IPS-15b (cell line): ENCODE data around the gene IGDCC3.

Experiments
- H3K27me3 ChIP-seq: one replicate; pipeline ENCODE4 v1.6.1; 2013; ENCODE audit warnings: low read length; ENCODE audit not compliant: control insufficient read depth, insufficient read depth
- H3K36me3 ChIP-seq: one replicate; pipeline ENCODE4 v1.6.1; 2013; ENCODE audit warnings: low read length; ENCODE audit not compliant: control insufficient read depth, insufficient read depth
- H3K4me1 ChIP-seq: one replicate; pipeline ENCODE4 v1.6.1; 2013; ENCODE audit warnings: mild to moderate bottlenecking, low read length; ENCODE audit not compliant: control insufficient read depth, insufficient read depth
- H3K4me3 ChIP-seq: one replicate; pipeline ENCODE4 v1.5.1; 2013; ENCODE audit warnings: low read depth, low read length
- H3K9ac ChIP-seq: one replicate; pipeline ENCODE4 v1.6.1; 2013; ENCODE audit warnings: low read depth, mild to moderate bottlenecking, low read length
- H3K9me3 ChIP-seq: one replicate; pipeline ENCODE4 v1.6.1; 2013; ENCODE audit warnings: mild to moderate bottlenecking, low read length; ENCODE audit not compliant: control insufficient read depth, insufficient read depth

Gene IGDCC3

GRCh38 chr15:65326818-65327217, 51.0 kb downstream of the IGDCC3 start:
- Histone ChIP-seq H3K4me3 (no peak overlapping the region), H3K9ac (no peak overlapping the region), H3K27me3 (no peaks in the 10 kb centered on the region), H3K9me3 (no peaks in the 10 kb centered on the region), H3K36me3 (peaks cover 5% of the 10 kb centered on the region), H3K4me1 (peaks cover 3% of the 10 kb centered on the region)

- Histone ChIP-seq H3K9ac (no peak overlapping the region), H3K4me1 (peaks cover 3% of the 10 kb centered on the region), H3K27me3 (no peaks in the 10 kb centered on the region), H3K9me3 (no peaks in the 10 kb centered on the region), H3K4me3 (no peak overlapping the region), H3K36me3 (no peaks in the 10 kb centered on the region)
These were observed 51.7 kb downstream of the IGDCC3 start for GRCh38 chr15:65326117-65326526.

GRCh38 chr15:65323071-65323511, 54.7 kb downstream of the IGDCC3 start:
- Histone ChIP-seq H3K4me1 (peaks cover 3% of the 10 kb centered on the region), H3K9me3 (no peaks in the 10 kb centered on the region), H3K36me3 (no peaks in the 10 kb centered on the region), H3K9ac (no peak overlapping the region), H3K4me3 (no peak overlapping the region), H3K27me3 (no peaks in the 10 kb centered on the region)

GRCh38 chr15:65318870-65319356, 58.9 kb downstream of the IGDCC3 start:
- H3K27me3 ChIP-seq: no peaks in the 10 kb centered on the region
- H3K9me3 ChIP-seq: no peaks in the 10 kb centered on the region

GRCh38 chr15:65312400-65312916, 65.3 kb downstream of the IGDCC3 start:
- Histone ChIP-seq H3K27me3 (no peaks in the 10 kb centered on the region), H3K36me3 (no peaks in the 10 kb centered on the region), H3K9ac (no peak overlapping the region), H3K4me1 (no peaks in the 10 kb centered on the region), H3K4me3 (no peak overlapping the region), H3K9me3 (no peaks in the 10 kb centered on the region)

More at GRCh38 chr15:65318870-65319356, 58.9 kb downstream of the IGDCC3 start:
- Histone ChIP-seq H3K4me1 (no peaks in the 10 kb centered on the region), H3K9ac (no peak overlapping the region), H3K36me3 (no peaks in the 10 kb centered on the region), H3K4me3 (no peak overlapping the region)

- Histone ChIP-seq H3K9ac (no peak overlapping the region), H3K27me3 (no peaks in the 10 kb centered on the region), H3K4me3 (no peak overlapping the region), H3K36me3 (no peaks in the 10 kb centered on the region), H3K4me1 (no peaks in the 10 kb centered on the region), H3K9me3 (no peaks in the 10 kb centered on the region)
These were observed 66.0 kb downstream of the IGDCC3 start for GRCh38 chr15:65311760-65312159.

GRCh38 chr15:65310431-65311137, 67.2 kb downstream of the IGDCC3 start:
- no peak overlapping the region for H3K9ac ChIP-seq
- no peaks in the 10 kb centered on the region for H3K36me3 ChIP-seq

GRCh38 chr15:65309882-65310418, 67.9 kb downstream of the IGDCC3 start:
- H3K27me3 ChIP-seq: no peaks in the 10 kb centered on the region
- no peaks in the 10 kb centered on the region for H3K4me1 ChIP-seq
- H3K4me3 ChIP-seq: no peak overlapping the region
- H3K9me3 ChIP-seq: no peaks in the 10 kb centered on the region
- no peak overlapping the region for H3K9ac ChIP-seq
- no peaks in the 10 kb centered on the region for H3K36me3 ChIP-seq

More at GRCh38 chr15:65310431-65311137, 67.2 kb downstream of the IGDCC3 start:
- H3K27me3 ChIP-seq: no peaks in the 10 kb centered on the region
- no peak overlapping the region for H3K4me3 ChIP-seq
- H3K4me1 ChIP-seq: no peaks in the 10 kb centered on the region
- H3K9me3 ChIP-seq: no peaks in the 10 kb centered on the region

GRCh38 chr15:65307978-65308377, 69.8 kb downstream of the IGDCC3 start:
- Histone ChIP-seq H3K9me3 (no peaks in the 10 kb centered on the region), H3K4me1 (no peaks in the 10 kb centered on the region), H3K9ac (no peak overlapping the region), H3K27me3 (no peaks in the 10 kb centered on the region), H3K4me3 (no peak overlapping the region), H3K36me3 (no peaks in the 10 kb centered on the region)

GRCh38 chr15:65306551-65306950, 71.3 kb downstream of the IGDCC3 start:
- Histone ChIP-seq H3K27me3 (no peaks in the 10 kb centered on the region), H3K4me1 (no peaks in the 10 kb centered on the region), H3K36me3 (no peaks in the 10 kb centered on the region), H3K9me3 (no peaks in the 10 kb centered on the region), H3K9ac (no peak overlapping the region), H3K4me3 (no peak overlapping the region)

GRCh38 chr15:65305776-65306175, 72.0 kb downstream of the IGDCC3 start:
- Histone ChIP-seq H3K9me3 (no peaks in the 10 kb centered on the region), H3K36me3 (no peaks in the 10 kb centered on the region), H3K9ac (no peak overlapping the region), H3K4me1 (no peaks in the 10 kb centered on the region), H3K27me3 (no peaks in the 10 kb centered on the region), H3K4me3 (no peak overlapping the region)
